Dendritic cell treated with granulocyte-macrophage colony-stimulating factor and Interleukin-4, amounts not matched to agents 40 ng/mL and 50 ng/mL, for 4 days (primary cell): ENCODE results near the gene CCDC39.
A peak's percentile ranks its signal among the peaks of the same experiment; 100 is the strongest.
"Not testable (repeated sequence)": the region's sequence is repeated elsewhere in the genome, so short reads cannot be mapped to it uniquely, and the experiment has no call there.

Experiments
- H3K27ac Mint-ChIP-seq: one replicate; pipeline ENCODE4 v1.8.0; 2022; ENCODE audit warnings: mild to moderate bottlenecking, mixed read lengths
- H3K27me3 Mint-ChIP-seq: one replicate; pipeline ENCODE4 v1.8.0; 2022; ENCODE audit warnings: mild to moderate bottlenecking, mixed read lengths
- H3K36me3 Mint-ChIP-seq: one replicate; pipeline ENCODE4 v1.8.0; 2022; ENCODE audit warnings: low read depth, mixed read lengths
- H3K4me1 Mint-ChIP-seq: one replicate; pipeline ENCODE4 v1.8.0; 2022; ENCODE audit warnings: low read depth, mixed read lengths
- H3K4me3 Mint-ChIP-seq: one replicate; pipeline ENCODE4 v1.8.0; 2022; ENCODE audit warnings: mild to moderate bottlenecking, moderate library complexity, mixed read lengths
- H3K9me3 Mint-ChIP-seq: one replicate; pipeline ENCODE4 v1.8.0; 2022; ENCODE audit warnings: mixed read lengths
- intact Hi-C: fragments of 100-400 bp; cut with micrococcal nuclease; formaldehyde crosslinking; loops from one replicate; pipeline ENCODE4 v1.15.0; 2022

The CCDC39 gene

DNA sequence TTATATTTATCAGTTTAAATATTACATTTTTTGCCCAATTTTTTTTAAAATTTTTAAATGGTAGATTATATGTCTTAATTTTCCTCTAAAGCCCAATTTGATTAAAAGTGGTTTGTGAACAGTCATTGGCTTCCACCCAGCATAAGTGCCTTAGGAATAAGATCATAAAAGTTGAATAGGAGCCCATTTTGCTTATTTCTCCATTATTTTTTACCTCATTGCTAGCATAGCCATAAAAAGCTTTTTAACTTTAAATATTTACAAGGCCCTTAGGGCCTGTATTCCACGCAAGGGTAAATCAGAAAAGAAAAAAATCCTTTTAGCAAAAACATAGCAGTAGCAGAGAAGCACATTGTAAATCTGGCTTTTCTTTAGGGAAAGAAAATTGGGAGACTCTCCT lies 68.3 kb downstream of the CCDC39 start:
- Mint-ChIP-seq H3K27ac (no peak overlapping the region), H3K36me3 (peaks cover 67% of the 10 kb centered on the region), H3K9me3 (no peaks in the 10 kb centered on the region), H3K27me3 (no peaks in the 10 kb centered on the region), H3K4me3 (no peak overlapping the region), H3K4me1 (no peaks in the 10 kb centered on the region)
- intact Hi-C loops: loop anchor here (10.0 kb wide), 1 partner anchor 354 kb away; no protein-coding TSS in a partner anchor

DNA sequence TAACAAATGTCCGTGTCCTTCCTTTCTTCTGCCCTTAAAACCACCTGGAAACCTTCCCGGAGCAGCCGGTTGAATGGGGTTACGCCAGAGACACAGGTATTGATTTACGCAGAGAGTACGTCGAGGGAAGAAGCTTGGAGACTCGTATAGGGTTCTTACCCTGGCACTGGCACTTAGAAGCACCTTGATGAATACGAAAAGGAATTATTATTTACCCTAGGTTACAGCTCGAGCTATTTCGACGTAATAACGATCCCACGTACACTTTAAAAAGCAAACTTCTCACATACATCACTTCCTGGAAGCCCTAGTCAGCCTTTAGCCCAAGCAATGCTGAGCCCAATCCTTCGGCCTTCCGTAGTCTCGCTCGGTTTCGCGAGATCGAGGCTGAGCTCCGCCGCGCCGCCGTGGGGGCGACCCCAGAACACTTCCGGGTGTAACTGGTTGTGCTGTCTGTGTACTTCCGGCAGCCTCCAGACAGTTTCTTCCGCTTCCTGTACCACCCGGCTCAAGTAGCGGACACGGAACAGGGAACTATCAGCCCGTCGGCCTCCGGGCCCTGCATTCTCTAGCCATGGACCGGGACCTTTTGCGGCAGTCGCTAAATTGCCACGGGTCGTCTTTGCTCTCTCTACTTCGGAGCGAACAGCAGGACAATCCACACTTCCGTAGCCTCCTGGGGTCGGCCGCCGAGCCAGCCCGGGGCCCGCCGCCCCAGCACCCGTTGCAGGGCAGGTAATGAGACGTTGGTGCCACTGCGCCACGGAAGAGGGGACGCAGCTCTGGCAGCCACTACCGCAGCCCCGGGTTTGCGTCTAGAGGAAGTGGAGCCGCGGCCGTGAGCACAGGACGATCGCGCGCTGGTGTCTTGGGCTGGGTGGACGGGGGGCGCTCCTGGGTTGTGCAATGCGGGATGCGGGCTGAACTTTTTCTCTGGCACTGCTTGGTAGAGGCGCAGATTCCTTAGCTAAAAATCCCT lies 77.3 kb downstream of the CCDC39 start, which contains the start of gene TTC14:
Gene TTC14, plus strand, starts transcription at position 476 of the 979 bp plus-strand sequence. Its CDS starts 99 bp downstream, at position 575.
- H3K27me3 Mint-ChIP-seq: peaks cover 24% of the 10 kb centered on the region
- intact Hi-C loops: loop anchor here (5.0 to 10.0 kb wide), 3 partner anchors 310 to 1455 kb away; partner anchors contain the start of genes FXR1, MFN1 and PIK3CA
- H3K36me3 Mint-ChIP-seq: peaks cover 47% of the 10 kb centered on the region
- H3K27ac Mint-ChIP-seq: peak within 1 kb of the TSS; percentile 92
- H3K4me3 Mint-ChIP-seq: peak within 1 kb of the TSS; percentile 85
- H3K9me3 Mint-ChIP-seq: no peaks in the 10 kb centered on the region
- H3K4me1 Mint-ChIP-seq: peaks cover 12% of the 10 kb centered on the region

DNA sequence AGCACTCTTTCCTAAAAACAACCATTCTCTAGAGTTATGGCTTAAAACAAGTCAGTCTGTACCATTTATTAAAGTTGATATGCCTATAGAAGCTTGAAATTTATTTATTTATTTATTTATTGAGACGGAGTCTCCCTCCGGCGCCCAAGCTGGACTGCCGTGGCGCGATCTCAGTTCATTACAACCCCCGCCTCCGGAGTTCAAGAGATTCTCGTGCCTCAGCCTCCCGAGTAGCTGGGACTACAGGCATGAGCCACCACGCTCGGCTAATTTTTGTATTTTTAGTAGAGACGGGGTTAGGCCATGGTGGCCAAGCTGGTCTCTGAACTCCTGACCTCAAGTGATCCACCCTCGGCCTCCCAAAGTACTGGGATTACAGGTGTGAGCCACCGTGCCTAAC lies 78.8 kb downstream of the CCDC39 start:
- H3K36me3 Mint-ChIP-seq: peaks cover 32% of the 10 kb centered on the region
- no peak overlapping the region for H3K27ac Mint-ChIP-seq
- H3K9me3 Mint-ChIP-seq: no peaks in the 10 kb centered on the region
- intact Hi-C loops: loop anchor here (5.0 to 10.0 kb wide), 3 partner anchors 312 to 1453 kb away; partner anchors contain the start of genes FXR1, MFN1 and PIK3CA
- H3K27me3 Mint-ChIP-seq: peaks cover 35% of the 10 kb centered on the region
- H3K4me3 Mint-ChIP-seq: no peak overlapping the region
- peaks cover 12% of the 10 kb centered on the region for H3K4me1 Mint-ChIP-seq

DNA sequence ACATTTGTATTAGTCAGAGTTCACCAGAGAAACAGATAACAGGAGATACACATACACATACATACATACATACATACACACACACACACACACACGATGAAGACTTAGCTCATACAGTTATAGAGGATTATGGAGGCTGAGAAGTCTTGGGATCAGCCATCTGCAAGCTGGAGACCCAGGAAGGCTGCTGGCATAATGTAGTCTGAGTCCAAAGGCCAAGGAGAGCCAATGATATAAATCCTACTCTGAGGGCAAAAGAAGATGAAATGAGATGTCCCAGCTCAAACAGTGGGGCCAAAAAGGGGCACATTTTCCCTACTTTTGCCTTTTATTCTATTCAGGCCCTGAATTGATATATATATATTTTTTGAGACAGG lies 83.7 kb downstream of the CCDC39 start:
- Mint-ChIP-seq H3K9me3 (no peaks in the 10 kb centered on the region), H3K36me3 (no peaks in the 10 kb centered on the region), H3K27me3 (peaks cover 47% of the 10 kb centered on the region), H3K4me1 (no peaks in the 10 kb centered on the region), H3K27ac (no peak overlapping the region), H3K4me3 (no peak overlapping the region)
- intact Hi-C loops: no loop called here

- H3K9me3 Mint-ChIP-seq: no peaks in the 10 kb centered on the region
- no peaks in the 10 kb centered on the region for H3K4me1 Mint-ChIP-seq
- H3K27ac Mint-ChIP-seq: no peak overlapping the region
These were observed 84.4 kb downstream of the CCDC39 start for GRCh38 chr3:180594631-180595558.

DNA sequence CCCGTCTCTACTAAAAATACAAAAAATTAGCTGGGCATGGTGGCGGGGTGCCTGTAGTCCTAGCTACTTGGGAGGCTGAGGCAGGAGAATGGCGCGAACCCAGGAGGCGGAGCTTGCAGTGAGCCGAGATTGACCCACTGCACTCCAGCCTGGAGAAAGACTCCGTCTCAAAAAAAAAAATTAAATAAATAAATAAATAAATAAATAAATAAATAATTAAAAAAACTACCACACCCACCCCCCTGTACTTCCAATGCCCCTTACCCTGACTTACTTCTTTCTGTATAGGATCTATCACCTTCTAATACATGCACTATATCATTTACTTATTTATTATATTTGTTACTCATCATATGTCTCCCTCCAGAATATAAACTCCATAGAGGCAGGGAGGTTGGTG lies 85.7 kb downstream of the CCDC39 start:
- peaks cover 39% of the 10 kb centered on the region for H3K27me3 Mint-ChIP-seq
- H3K4me1 Mint-ChIP-seq, H3K9me3 Mint-ChIP-seq, H3K4me3 Mint-ChIP-seq, H3K27ac Mint-ChIP-seq, intact Hi-C loops, H3K36me3 Mint-ChIP-seq: not testable (repeated sequence)

More at GRCh38 chr3:180594631-180595558, 84.4 kb downstream of the CCDC39 start:
- intact Hi-C loops: no loop called here
- Mint-ChIP-seq H3K4me3 (no peak overlapping the region), H3K27me3 (peaks cover 44% of the 10 kb centered on the region), H3K36me3 (no peaks in the 10 kb centered on the region)

DNA sequence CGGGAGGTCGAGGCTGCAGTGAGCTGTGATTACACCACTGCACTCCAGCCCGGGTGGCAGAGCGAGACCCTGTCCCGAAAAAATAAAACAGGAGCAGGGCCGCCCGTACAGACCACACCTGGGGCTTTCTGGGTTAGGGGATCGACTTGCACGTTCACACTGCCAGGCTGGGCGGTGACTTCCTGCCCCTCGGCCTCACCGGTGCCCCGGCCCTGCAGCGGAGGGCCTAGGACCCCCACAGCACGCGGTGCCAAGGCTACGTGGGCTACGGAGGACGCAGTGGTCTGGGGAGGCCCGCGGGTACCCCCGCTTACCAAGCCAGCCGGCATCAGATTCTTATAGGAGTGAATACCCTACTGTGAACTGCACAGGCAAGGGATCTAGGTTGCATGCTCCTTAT lies 88.9 kb downstream of the CCDC39 start:
- Mint-ChIP-seq H3K9me3 (no peaks in the 10 kb centered on the region), H3K4me1 (no peaks in the 10 kb centered on the region), H3K27ac (no peak overlapping the region), H3K36me3 (no peaks in the 10 kb centered on the region), H3K4me3 (no peak overlapping the region), H3K27me3 (peaks cover 17% of the 10 kb centered on the region)
- intact Hi-C loops: no loop called here

GRCh38 chr3:180580934-180581333 lies 98.4 kb downstream of the CCDC39 start:
- no peak overlapping the region for H3K4me3 Mint-ChIP-seq
- intact Hi-C loops: no loop called here
- no peaks in the 10 kb centered on the region for H3K4me1 Mint-ChIP-seq
- H3K9me3 Mint-ChIP-seq: no peaks in the 10 kb centered on the region
- no peaks in the 10 kb centered on the region for H3K36me3 Mint-ChIP-seq
- no peaks in the 10 kb centered on the region for H3K27me3 Mint-ChIP-seq
- H3K27ac Mint-ChIP-seq: no peak overlapping the region

DNA sequence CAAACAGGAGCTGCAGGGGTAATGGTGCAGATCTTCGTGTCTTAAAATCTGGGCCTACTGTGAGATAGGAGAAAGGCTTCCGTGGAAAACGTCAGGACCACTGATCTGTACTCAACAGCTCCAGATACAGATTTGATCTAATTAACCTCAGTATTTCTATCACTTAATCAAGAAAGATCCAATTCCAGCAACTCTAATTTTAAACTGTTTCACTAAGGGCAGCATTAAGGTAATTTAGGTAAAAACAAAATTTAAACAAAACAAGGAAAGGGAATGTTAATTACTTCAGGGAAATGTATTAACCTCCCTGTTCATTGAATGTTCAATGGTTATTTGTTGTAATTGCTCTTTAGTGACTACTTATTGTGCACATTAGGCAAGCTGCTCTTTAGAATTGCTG lies 103.7 kb downstream of the CCDC39 start:
- no peaks in the 10 kb centered on the region for H3K27me3 Mint-ChIP-seq
- H3K4me1 Mint-ChIP-seq: no peaks in the 10 kb centered on the region
- H3K36me3 Mint-ChIP-seq: no peaks in the 10 kb centered on the region
- no peaks in the 10 kb centered on the region for H3K9me3 Mint-ChIP-seq
- H3K4me3 Mint-ChIP-seq: no peak overlapping the region
- intact Hi-C loops: no loop called here
- no peak overlapping the region for H3K27ac Mint-ChIP-seq

DNA sequence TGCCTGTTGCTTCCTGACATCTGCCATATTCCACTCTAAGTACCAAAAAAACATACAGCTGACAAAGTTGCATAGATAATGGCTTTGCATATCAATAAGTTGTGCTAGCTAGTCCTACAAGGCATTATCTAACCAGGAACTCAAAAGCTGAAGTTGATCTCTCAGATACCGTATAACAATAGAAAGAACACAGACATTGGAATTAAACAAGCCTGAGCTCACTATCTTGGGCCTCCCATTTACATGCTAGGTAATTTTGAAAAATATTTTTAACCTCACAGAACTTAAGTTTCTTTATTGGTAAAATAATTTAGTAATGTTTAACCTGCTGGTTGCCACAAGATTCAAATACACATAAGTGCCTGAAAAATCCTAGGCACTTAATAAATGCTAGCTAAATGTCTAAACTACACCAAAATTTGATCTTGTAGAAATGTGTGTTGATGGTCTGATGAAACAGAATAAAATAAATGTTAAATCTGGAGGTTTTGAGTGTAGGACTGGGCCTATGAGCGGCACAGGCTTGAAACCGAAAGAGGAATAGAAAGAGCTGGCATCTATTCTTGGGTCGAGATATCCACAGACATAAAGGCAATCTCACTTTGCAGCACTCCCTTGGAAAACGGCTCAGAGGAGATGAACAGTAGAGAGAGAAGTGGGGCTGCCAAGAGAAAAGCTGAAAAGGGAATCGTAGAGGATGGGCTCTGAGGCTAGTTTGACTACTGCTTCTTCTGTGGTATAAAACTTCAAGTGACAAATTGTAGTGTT lies 107.3 kb downstream of the CCDC39 start:
- no peak overlapping the region for H3K27ac Mint-ChIP-seq
- no peaks in the 10 kb centered on the region for H3K36me3 Mint-ChIP-seq
- H3K4me1 Mint-ChIP-seq: no peaks in the 10 kb centered on the region
- H3K27me3 Mint-ChIP-seq: no peaks in the 10 kb centered on the region
- intact Hi-C loops: no loop called here
- no peak overlapping the region for H3K4me3 Mint-ChIP-seq
- H3K9me3 Mint-ChIP-seq: no peaks in the 10 kb centered on the region

GRCh38 chr3:180570238-180570637 lies 109.1 kb downstream of the CCDC39 start:
- H3K36me3 Mint-ChIP-seq: no peaks in the 10 kb centered on the region
- intact Hi-C loops: no loop called here
- no peaks in the 10 kb centered on the region for H3K27me3 Mint-ChIP-seq
- no peak overlapping the region for H3K4me3 Mint-ChIP-seq
- no peaks in the 10 kb centered on the region for H3K4me1 Mint-ChIP-seq
- H3K9me3 Mint-ChIP-seq: no peaks in the 10 kb centered on the region
- no peak overlapping the region for H3K27ac Mint-ChIP-seq

GRCh38 chr3:180564676-180565075 lies 114.6 kb downstream of the CCDC39 start:
- no peaks in the 10 kb centered on the region for H3K27me3 Mint-ChIP-seq
- no peak overlapping the region for H3K27ac Mint-ChIP-seq
- H3K36me3 Mint-ChIP-seq: no peaks in the 10 kb centered on the region
- intact Hi-C loops: no loop called here
- no peaks in the 10 kb centered on the region for H3K4me1 Mint-ChIP-seq
- H3K4me3 Mint-ChIP-seq: no peak overlapping the region
- peaks cover 20% of the 10 kb centered on the region for H3K9me3 Mint-ChIP-seq
